GM10266 (cell line): ENCODE results near the gene TMEM266.

ENCODE experiments used
- DNase-seq: peaks from one replicate; pipeline ENCODE4 v3.0.0; 2012; ENCODE audit errors: extremely low spot score
- CTCF ChIP-seq: IDR thresholded peaks from 2 replicates; pipeline ENCODE4 v1.5.1; 2012; ENCODE audit warnings: mild to moderate bottlenecking, low read depth; ENCODE audit not compliant: control insufficient read depth, insufficient read depth; ENCODE audit errors: missing control alignments

Gene TMEM266

DNA sequence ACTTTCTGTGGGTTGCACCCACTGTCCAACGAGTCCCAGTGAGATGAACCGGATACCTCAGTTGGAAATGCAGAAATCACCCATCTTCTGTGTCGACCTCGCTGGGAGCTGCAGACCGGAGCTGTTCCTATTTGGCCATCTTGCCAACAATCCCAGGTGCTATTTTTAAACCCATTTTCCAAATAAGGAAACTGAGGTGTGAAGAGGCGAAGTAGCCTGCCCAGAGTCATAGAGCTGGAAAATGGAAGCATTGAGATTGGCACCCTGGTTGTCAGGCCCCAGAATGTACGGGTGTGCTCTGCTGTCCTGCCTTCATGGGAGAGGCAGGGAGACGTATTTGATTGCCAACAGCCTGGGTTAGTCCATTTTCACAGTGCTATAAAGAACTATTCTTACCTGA lies 39.6 kb downstream of the TMEM266 start:
- DNase-seq, result no peak
- TF ChIP-seq CTCF, result no peak

DNA sequence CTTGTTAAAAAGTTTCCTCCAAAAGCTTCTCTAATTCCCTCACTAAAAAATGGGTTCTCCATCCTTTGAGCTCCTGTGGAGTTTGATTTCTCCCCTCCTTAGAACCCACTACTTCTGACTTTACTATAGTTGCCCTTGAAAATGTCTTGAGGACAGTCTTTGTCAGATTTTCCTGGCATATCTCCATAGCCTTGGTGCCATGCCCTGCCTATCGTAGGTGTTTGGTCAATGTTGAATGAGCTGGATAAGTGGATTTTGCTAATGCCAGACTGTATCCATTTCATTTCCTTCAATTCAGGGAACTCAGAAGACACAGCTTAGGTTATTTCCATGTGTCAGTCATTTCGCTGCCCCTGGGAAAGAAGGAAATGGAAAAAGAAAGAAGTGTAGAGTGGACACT lies 40.6 kb downstream of the TMEM266 start:
- no peak for DNase-seq
- TF ChIP-seq CTCF, result no peak

- no peak for DNase-seq
- no peak for TF ChIP-seq CTCF
Measured at GRCh38 chr15:76101655-76102054, 41.9 kb downstream of the TMEM266 start.

GRCh38 chr15:76105391-76105790 lies 45.6 kb downstream of the TMEM266 start:
- DNase-seq, result no peak
- TF ChIP-seq CTCF, result no peak

DNA sequence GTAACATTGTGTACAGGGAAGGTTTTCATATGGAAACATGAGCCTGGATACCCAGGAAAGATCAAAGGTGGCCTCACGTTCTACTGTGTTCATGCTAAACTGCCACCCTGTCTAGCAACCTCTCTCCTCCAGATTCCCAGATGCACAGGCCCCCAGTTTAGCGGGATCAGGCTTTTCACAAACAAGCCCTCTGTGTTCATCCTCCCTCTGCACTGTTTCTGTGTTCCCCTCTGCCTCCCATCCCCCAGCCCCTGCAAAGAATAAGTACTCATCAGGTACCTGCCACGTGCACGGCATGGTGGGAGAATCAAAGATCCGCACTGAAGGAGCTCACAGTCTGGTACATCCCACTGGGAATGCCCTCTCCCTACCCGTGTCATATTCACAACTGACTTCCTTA lies 46.1 kb downstream of the TMEM266 start:
- TF ChIP-seq CTCF, result no peak
- no peak for DNase-seq

DNA sequence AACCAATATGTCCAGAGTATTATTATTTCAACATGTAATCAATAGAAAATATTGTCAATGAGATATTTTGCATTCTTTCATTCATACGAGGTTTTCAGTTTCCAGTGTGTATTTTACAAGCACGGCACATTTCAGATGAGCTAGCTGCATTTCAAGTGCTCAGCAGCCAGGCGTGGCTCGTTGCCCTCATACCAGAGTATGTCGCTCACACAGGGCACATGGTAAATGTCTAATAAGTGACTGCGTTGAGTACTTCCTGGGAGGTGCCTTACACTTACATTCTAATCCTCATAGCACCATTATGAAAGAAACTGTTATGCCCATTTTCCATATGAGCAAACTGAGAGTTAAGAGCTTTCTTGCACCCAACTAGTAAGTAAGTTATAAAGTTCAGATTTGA lies 47.4 kb downstream of the TMEM266 start:
- DNase-seq, result no peak
- TF ChIP-seq CTCF, result no peak

GRCh38 chr15:76108021-76108723 lies 48.4 kb downstream of the TMEM266 start:
- no peak for DNase-seq
- no peak for TF ChIP-seq CTCF
